ENCODE measurements around the gene TUBA4B.
A peak's percentile ranks its signal among the peaks of the same experiment; 100 is the strongest.

Gene TUBA4B

GRCh38 chr2:219210886-219211362, 42.1 kb upstream of the TUBA4B start:
- Histone ChIP-seq H3K36me3 (ENCODE audit: insufficient read depth, low read depth, low read length) (peaks cover 70% of the 10 kb centered on the region), H3K9ac (ENCODE audit: low read depth, low read length) (no peak overlapping the region), H3K27me3 (ENCODE audit: insufficient read depth, low read length) (no peaks in the 10 kb centered on the region), H3K27ac (ENCODE audit: low read length) (no peak overlapping the region), H3K9me3 (ENCODE audit: insufficient read depth, low read depth, low read length) (no peaks in the 10 kb centered on the region), H3K4me1 (ENCODE audit: insufficient read depth, low read length) (peaks cover 4% of the 10 kb centered on the region; the same call in 1 of the 2 replicates), H3K4me3 (ENCODE audit: low read length) (no peak overlapping the region)

GRCh38 chr2:219213026-219213415, 40.0 kb upstream of the TUBA4B start:
- Histone ChIP-seq H3K9ac (ENCODE audit: low read depth, low read length) (no peak overlapping the region), H3K27me3 (ENCODE audit: insufficient read depth, low read length) (no peaks in the 10 kb centered on the region), H3K27ac (ENCODE audit: low read length) (no peak overlapping the region), H3K9me3 (ENCODE audit: insufficient read depth, low read depth, low read length) (no peaks in the 10 kb centered on the region), H3K36me3 (ENCODE audit: insufficient read depth, low read depth, low read length) (peaks cover 71% of the 10 kb centered on the region), H3K4me1 (ENCODE audit: insufficient read depth, low read length) (no peaks in the 10 kb centered on the region), H3K4me3 (ENCODE audit: low read length) (no peak overlapping the region)

- Histone ChIP-seq H3K9me3 (ENCODE audit: insufficient read depth, low read depth, low read length) (no peaks in the 10 kb centered on the region), H3K27ac (ENCODE audit: low read length) (no peak overlapping the region), H3K36me3 (ENCODE audit: insufficient read depth, low read depth, low read length) (peaks cover 66% of the 10 kb centered on the region), H3K9ac (ENCODE audit: low read depth, low read length) (no peak overlapping the region), H3K4me1 (ENCODE audit: insufficient read depth, low read length) (no peaks in the 10 kb centered on the region), H3K4me3 (ENCODE audit: low read length) (no peak overlapping the region), H3K27me3 (ENCODE audit: insufficient read depth, low read length) (no peaks in the 10 kb centered on the region)
These were observed 39.5 kb upstream of the TUBA4B start for GRCh38 chr2:219213486-219214071.

- Histone ChIP-seq H3K36me3 (ENCODE audit: insufficient read depth, low read depth, low read length) (peaks cover 60% of the 10 kb centered on the region), H3K9ac (ENCODE audit: low read depth, low read length) (no peak overlapping the region), H3K4me1 (ENCODE audit: insufficient read depth, low read length) (no peaks in the 10 kb centered on the region), H3K4me3 (ENCODE audit: low read length) (no peak overlapping the region), H3K27me3 (ENCODE audit: insufficient read depth, low read length) (no peaks in the 10 kb centered on the region), H3K9me3 (ENCODE audit: insufficient read depth, low read depth, low read length) (no peaks in the 10 kb centered on the region), H3K27ac (ENCODE audit: low read length) (no peak overlapping the region)
These were observed 38.9 kb upstream of the TUBA4B start for GRCh38 chr2:219214141-219214540.

DNA sequence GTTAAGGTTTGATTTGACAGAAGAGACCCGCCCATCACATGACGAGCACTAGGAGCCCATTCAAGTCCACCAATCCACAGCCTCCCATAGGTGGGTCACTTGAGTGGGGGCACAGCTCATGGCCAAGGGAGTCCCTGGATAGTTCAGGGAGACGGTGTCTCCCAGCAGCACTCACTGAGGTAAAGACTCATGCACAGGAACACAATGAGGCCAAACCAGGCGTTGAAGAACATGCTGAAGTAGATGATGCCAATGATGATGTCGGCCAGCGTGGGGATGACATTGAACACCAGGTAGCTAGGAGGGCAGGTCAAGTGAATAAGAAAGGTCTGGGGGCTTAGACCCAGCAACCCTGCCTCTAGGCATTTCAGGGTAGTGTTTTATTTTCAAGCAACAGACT, 38.3 kb upstream of the TUBA4B start:
- Histone ChIP-seq H3K9me3 (ENCODE audit: insufficient read depth, low read depth, low read length) (no peaks in the 10 kb centered on the region), H3K27ac (ENCODE audit: low read length) (no peak overlapping the region), H3K27me3 (ENCODE audit: insufficient read depth, low read length) (no peaks in the 10 kb centered on the region), H3K36me3 (ENCODE audit: insufficient read depth, low read depth, low read length) (peaks cover 54% of the 10 kb centered on the region), H3K4me1 (ENCODE audit: insufficient read depth, low read length) (peaks cover 3% of the 10 kb centered on the region; the same call in 1 of the 2 replicates), H3K9ac (ENCODE audit: low read depth, low read length) (no peak overlapping the region), H3K4me3 (ENCODE audit: low read length) (no peak overlapping the region)

- Histone ChIP-seq H3K9me3 (ENCODE audit: insufficient read depth, low read depth, low read length) (no peaks in the 10 kb centered on the region), H3K4me1 (ENCODE audit: insufficient read depth, low read length) (peaks cover 3% of the 10 kb centered on the region; the same call in 1 of the 2 replicates), H3K27ac (ENCODE audit: low read length) (no peak overlapping the region), H3K4me3 (ENCODE audit: low read length) (no peak overlapping the region), H3K36me3 (ENCODE audit: insufficient read depth, low read depth, low read length) (peaks cover 44% of the 10 kb centered on the region), H3K27me3 (ENCODE audit: insufficient read depth, low read length) (no peaks in the 10 kb centered on the region), H3K9ac (ENCODE audit: low read depth, low read length) (peak overlapping the region; percentile 15; the same call in 1 of the 2 replicates)
These were observed 37.0 kb upstream of the TUBA4B start for GRCh38 chr2:219215871-219216534.

DNA sequence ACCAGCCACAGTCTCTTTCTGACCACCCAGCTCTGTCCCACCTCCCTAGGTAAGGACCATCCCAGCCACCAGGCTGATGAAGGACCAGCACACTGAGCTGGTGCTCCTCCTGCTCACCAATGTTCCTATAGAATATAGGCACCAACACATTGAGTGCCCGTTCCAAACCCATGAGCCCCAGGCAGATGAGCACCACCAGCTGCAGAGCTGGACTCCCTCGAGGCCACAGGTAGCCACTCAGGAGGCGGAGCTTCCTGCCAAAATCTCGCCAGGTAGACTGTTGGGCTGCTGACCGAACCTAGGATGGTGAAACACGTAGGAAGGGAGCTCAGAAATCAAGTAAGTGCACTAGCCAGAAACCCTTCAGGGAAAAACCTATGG, 36.5 kb upstream of the TUBA4B start:
- H3K9ac ChIP-seq (ENCODE audit: low read depth, low read length): peak overlapping the region; percentile 15; the same call in 1 of the 2 replicates
- H3K4me1 ChIP-seq (ENCODE audit: insufficient read depth, low read length): peaks cover 3% of the 10 kb centered on the region; the same call in 1 of the 2 replicates
- peaks cover 44% of the 10 kb centered on the region for H3K36me3 ChIP-seq (ENCODE audit: insufficient read depth, low read depth, low read length)
- H3K9me3 ChIP-seq (ENCODE audit: insufficient read depth, low read depth, low read length): no peaks in the 10 kb centered on the region
- H3K4me3 ChIP-seq (ENCODE audit: low read length): no peak overlapping the region
- no peaks in the 10 kb centered on the region for H3K27me3 ChIP-seq (ENCODE audit: insufficient read depth, low read length)
- H3K27ac ChIP-seq (ENCODE audit: low read length): no peak overlapping the region

DNA sequence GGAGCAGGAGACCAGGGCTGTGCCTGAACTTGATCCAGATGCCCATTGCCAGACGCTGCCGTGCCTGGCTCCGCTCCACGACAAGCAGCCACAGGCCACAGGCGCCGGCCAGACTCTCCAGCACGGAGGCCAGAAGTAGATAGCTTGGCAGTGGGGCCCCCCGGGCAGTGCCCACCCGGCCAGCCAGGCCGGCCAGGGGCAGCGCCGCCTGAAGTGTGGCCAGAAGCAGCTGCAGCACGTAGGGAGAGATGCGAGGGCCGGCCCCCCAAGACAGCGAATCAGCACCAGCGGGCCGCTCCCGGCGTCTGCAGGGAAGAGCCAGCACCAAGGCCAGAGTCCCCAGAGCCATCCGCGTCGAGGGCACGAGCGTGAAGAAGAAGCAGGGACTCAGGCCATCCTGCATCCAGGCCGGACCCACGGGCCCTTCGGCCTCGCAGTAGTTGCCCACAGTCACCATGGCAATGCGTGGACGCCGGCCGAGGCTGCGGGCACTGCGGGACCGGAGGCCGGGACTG, 34.8 kb upstream of the TUBA4B start:
- Histone ChIP-seq H3K27ac (ENCODE audit: low read length) (peak overlapping the region; percentile 48), H3K36me3 (ENCODE audit: insufficient read depth, low read depth, low read length) (peaks cover 45% of the 10 kb centered on the region), H3K9me3 (ENCODE audit: insufficient read depth, low read depth, low read length) (no peaks in the 10 kb centered on the region), H3K27me3 (ENCODE audit: insufficient read depth, low read length) (no peaks in the 10 kb centered on the region), H3K4me3 (ENCODE audit: low read length) (peak overlapping the region; percentile 81), H3K4me1 (ENCODE audit: insufficient read depth, low read length) (peaks cover 3% of the 10 kb centered on the region; the same call in 1 of the 2 replicates), H3K9ac (ENCODE audit: low read depth, low read length) (peak overlapping the region; percentile 87; the same call in 1 of the 2 replicates)

DNA sequence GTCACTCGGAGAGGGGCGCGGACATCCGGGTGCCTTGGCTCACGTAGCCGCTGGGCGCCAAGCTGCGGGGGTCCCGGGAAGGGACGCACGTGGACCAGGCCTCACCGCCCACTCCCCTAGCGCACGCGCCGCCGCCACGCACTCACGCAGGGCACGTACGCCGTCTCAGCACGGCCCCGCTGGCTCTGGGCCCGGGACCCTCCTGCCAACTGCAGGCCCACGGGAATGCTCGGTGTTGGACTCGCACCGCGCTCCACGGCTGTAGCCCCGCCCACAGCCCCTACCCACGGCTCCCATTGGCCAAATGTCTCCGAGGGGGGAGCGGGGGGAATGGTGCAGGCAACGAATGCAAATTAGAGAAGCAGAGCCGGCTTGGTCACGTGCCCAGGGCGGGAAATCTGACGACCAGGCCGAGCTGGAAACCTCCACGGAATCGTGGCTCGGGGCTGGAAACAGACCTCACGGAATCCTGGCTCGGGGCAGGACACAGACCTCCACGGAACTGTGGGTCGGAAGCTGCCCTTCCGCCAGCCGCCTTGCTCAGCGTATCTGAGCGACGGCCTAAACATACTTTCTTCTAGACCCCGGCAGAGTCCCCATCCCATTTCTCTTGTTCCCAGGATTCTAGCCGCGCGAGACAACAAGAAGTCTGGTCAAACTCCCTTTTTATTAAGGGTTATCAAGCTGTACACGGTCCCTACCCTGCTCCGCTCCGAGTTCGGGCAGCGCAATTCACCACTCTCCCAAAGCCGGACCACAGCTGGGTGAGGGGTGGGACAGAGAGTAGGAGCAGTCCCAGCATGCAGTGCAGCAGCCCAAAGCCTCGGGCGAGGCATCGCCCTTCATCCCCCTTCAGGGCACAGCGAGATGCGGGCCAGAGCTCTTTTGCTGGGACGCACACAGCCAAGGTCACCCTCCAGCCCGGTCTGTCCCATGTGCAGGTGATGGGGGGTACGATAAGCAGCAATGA, 34.0 kb upstream of the TUBA4B start, which contains the start of gene ABCB6:
TSS of gene ABCB6 (minus strand) at position 227 of the 970 bp plus-strand sequence. CDS start 285 bp downstream, outside the sequence.
- Histone ChIP-seq H3K9ac (ENCODE audit: low read depth, low read length) (peak within 1 kb of the TSS; percentile 87; the same call in 1 of the 2 replicates), H3K27ac (ENCODE audit: low read length) (peak within 1 kb of the TSS; percentile 48), H3K4me3 (ENCODE audit: low read length) (peak within 1 kb of the TSS; percentile 81), H3K27me3 (ENCODE audit: insufficient read depth, low read length) (no peaks in the 10 kb centered on the region), H3K36me3 (ENCODE audit: insufficient read depth, low read depth, low read length) (peaks cover 45% of the 10 kb centered on the region), H3K9me3 (ENCODE audit: insufficient read depth, low read depth, low read length) (no peaks in the 10 kb centered on the region), H3K4me1 (ENCODE audit: insufficient read depth, low read length) (peaks cover 3% of the 10 kb centered on the region; the same call in 1 of the 2 replicates)

GRCh38 chr2:219219784-219220532, 33.1 kb upstream of the TUBA4B start:
- H3K27ac ChIP-seq (ENCODE audit: low read length): no peak overlapping the region
- H3K36me3 ChIP-seq (ENCODE audit: insufficient read depth, low read depth, low read length): peaks cover 45% of the 10 kb centered on the region
- H3K27me3 ChIP-seq (ENCODE audit: insufficient read depth, low read length): no peaks in the 10 kb centered on the region
- H3K4me3 ChIP-seq (ENCODE audit: low read length): peak overlapping the region; percentile 81; the same call in 1 of the 2 replicates
- H3K4me1 ChIP-seq (ENCODE audit: insufficient read depth, low read length): peaks cover 3% of the 10 kb centered on the region; the same call in 1 of the 2 replicates
- no peaks in the 10 kb centered on the region for H3K9me3 ChIP-seq (ENCODE audit: insufficient read depth, low read depth, low read length)
- H3K9ac ChIP-seq (ENCODE audit: low read depth, low read length): peak overlapping the region; percentile 87; the same call in 1 of the 2 replicates
